Measurements from ENCODE around the gene TGFBR1.
"Not testable (repeated sequence)": the region's sequence is repeated elsewhere in the genome, so short reads cannot be mapped to it uniquely, and the experiment has no call there.

The TGFBR1 gene

GRCh38 chr9:99189887-99190596, 85.1 kb downstream of the TGFBR1 start:
- no peak for DNase-seq (ENCODE audit: low read depth, low spot score)

- DNase-seq (ENCODE audit: low read depth, low spot score) = no peak
Observed at GRCh38 chr9:99190597-99191283, 85.8 kb downstream of the TGFBR1 start.

GRCh38 chr9:99192786-99193465, 88.0 kb downstream of the TGFBR1 start:
- no peak for DNase-seq (ENCODE audit: low read depth, low spot score)

GRCh38 chr9:99193466-99193821, 88.5 kb downstream of the TGFBR1 start:
- no peak for DNase-seq (ENCODE audit: low read depth, low spot score)

- not testable (repeated sequence) for DNase-seq (ENCODE audit: low read depth, low spot score)
Observed at GRCh38 chr9:99196484-99196883, 91.6 kb downstream of the TGFBR1 start.

GRCh38 chr9:99197124-99197630, 92.3 kb downstream of the TGFBR1 start:
- no peak for DNase-seq (ENCODE audit: low read depth, low spot score)

GRCh38 chr9:99197987-99198386, 93.1 kb downstream of the TGFBR1 start:
- peak; percentile 82 for DNase-seq (ENCODE audit: low read depth, low spot score)

GRCh38 chr9:99199938-99200539, 95.1 kb downstream of the TGFBR1 start:
- no peak for DNase-seq (ENCODE audit: low read depth, low spot score)

GRCh38 chr9:99201603-99202002, 96.7 kb downstream of the TGFBR1 start:
- DNase-seq (ENCODE audit: low read depth, low spot score) = no peak
